Measurements from ENCODE around the gene LRRC3.
A peak's percentile ranks its signal among the peaks of the same experiment; 100 is the strongest.
"Not testable (repeated sequence)": the region's sequence is repeated elsewhere in the genome, so short reads cannot be mapped to it uniquely, and the experiment has no call there.

Gene LRRC3

GRCh38 chr21:44499631-44500030 lies 44.3 kb downstream of the LRRC3 start:
- Histone ChIP-seq H3K9me3 (ENCODE audit: control insufficient read depth, low read length) (no peaks in the 10 kb centered on the region), H3K18ac (ENCODE audit: low read depth in 1 of 2, low read length in 2 of 2) (no peak overlapping the region), H3K23ac (ENCODE audit: low read length in 2 of 2) (no peak overlapping the region), H3K27me3 (ENCODE audit: control insufficient read depth in 1 of 2, insufficient read depth in 1 of 2, low read length in 2 of 2) (peaks cover 25 to 39% of the 10 kb centered on the region in 2 experiments), H3K4me1 (ENCODE audit: control insufficient read depth, insufficient read depth, low read depth, low read length) (no peaks in the 10 kb centered on the region), H3K4me2 (ENCODE audit: low read length, poor library complexity, severe bottlenecking) (no peak overlapping the region), H2AK5ac (ENCODE audit: low read length, severe bottlenecking) (no peak overlapping the region), H2AFZ (ENCODE audit: low read depth, low read length) (no peak overlapping the region), H4K91ac (ENCODE audit: low read length) (no peak overlapping the region), H2BK5ac (ENCODE audit: low read depth, low read length, poor library complexity, severe bottlenecking) (no peak overlapping the region), H2BK15ac (ENCODE audit: low read depth, poor library complexity, severe bottlenecking) (no peak overlapping the region), H2BK12ac (ENCODE audit: low read length in 2 of 2) (no peak overlapping the region), H2BK120ac (ENCODE audit: low read depth, low read length) (no peak overlapping the region), H3K36me3 (ENCODE audit: control insufficient read depth in 1 of 2, insufficient read depth in 2 of 2, low read depth in 1 of 2, low read length in 2 of 2) (no peaks in the 10 kb centered on the region), H3K9ac (ENCODE audit: low read length) (no peak overlapping the region), H3K4ac (ENCODE audit: low read depth in 1 of 2, low read length in 2 of 2) (no peak overlapping the region), H3K27ac (ENCODE audit: low read length, poor library complexity, severe bottlenecking) (no peak overlapping the region), H4K8ac (ENCODE audit: low read length) (no peak overlapping the region), H3K79me1 (replicated peaks; ENCODE audit: low read length, poor library complexity, severe bottlenecking) (no peaks in the 10 kb centered on the region), H3K14ac (ENCODE audit: low read length in 2 of 2) (peak overlapping the region in 1 of 2 experiments; percentile 14), H3K4me3 (ENCODE audit: insufficient read depth in 1 of 2, low read depth in 1 of 2, low read length in 2 of 2) (no peak overlapping the region)
- 87% methylated on average over 23 of the region's 23 CpGs for WGBS
- DNase-seq, result no peak

GRCh38 chr21:44500111-44500510 lies 44.8 kb downstream of the LRRC3 start:
- H3K9ac ChIP-seq (ENCODE audit: low read length), result no peak overlapping the region
- no peak overlapping the region for H4K8ac ChIP-seq (ENCODE audit: low read length)
- no peak overlapping the region for H2BK5ac ChIP-seq (ENCODE audit: low read depth, low read length, poor library complexity, severe bottlenecking)
- H3K36me3 ChIP-seq (ENCODE audit: control insufficient read depth in 1 of 2, insufficient read depth in 2 of 2, low read depth in 1 of 2, low read length in 2 of 2), result no peaks in the 10 kb centered on the region
- no peak overlapping the region for H3K4me2 ChIP-seq (ENCODE audit: low read length, poor library complexity, severe bottlenecking)
- H3K9me3 ChIP-seq (ENCODE audit: control insufficient read depth, low read length), result no peaks in the 10 kb centered on the region
- H3K18ac ChIP-seq (ENCODE audit: low read depth in 1 of 2, low read length in 2 of 2), result no peak overlapping the region
- H3K4me3 ChIP-seq (ENCODE audit: insufficient read depth in 1 of 2, low read depth in 1 of 2, low read length in 2 of 2), result no peak overlapping the region
- no peak overlapping the region for H2AFZ ChIP-seq (ENCODE audit: low read depth, low read length)
- H2BK15ac ChIP-seq (ENCODE audit: low read depth, poor library complexity, severe bottlenecking), result no peak overlapping the region
- no peak overlapping the region for H4K91ac ChIP-seq (ENCODE audit: low read length)
- no peak overlapping the region for H3K14ac ChIP-seq (ENCODE audit: low read length in 2 of 2)
- H2BK120ac ChIP-seq (ENCODE audit: low read depth, low read length), result no peak overlapping the region
- H3K23ac ChIP-seq (ENCODE audit: low read length in 2 of 2), result no peak overlapping the region
- no peak overlapping the region for H3K4ac ChIP-seq (ENCODE audit: low read depth in 1 of 2, low read length in 2 of 2)
- peaks cover 24 to 39% of the 10 kb centered on the region in 2 experiments for H3K27me3 ChIP-seq (ENCODE audit: control insufficient read depth in 1 of 2, insufficient read depth in 1 of 2, low read length in 2 of 2)
- H3K4me1 ChIP-seq (ENCODE audit: control insufficient read depth, insufficient read depth, low read depth, low read length), result no peaks in the 10 kb centered on the region
- no peak overlapping the region for H2BK12ac ChIP-seq (ENCODE audit: low read length in 2 of 2)
- H3K79me1 ChIP-seq (replicated peaks; ENCODE audit: low read length, poor library complexity, severe bottlenecking), result no peaks in the 10 kb centered on the region
- WGBS, result 90% methylated on average over 15 of the region's 19 CpGs
- no peak for DNase-seq
- no peak overlapping the region for H2AK5ac ChIP-seq (ENCODE audit: low read length, severe bottlenecking)
- no peak overlapping the region for H3K27ac ChIP-seq (ENCODE audit: low read length, poor library complexity, severe bottlenecking)

- Histone ChIP-seq H3K79me1 (replicated peaks; ENCODE audit: low read length, poor library complexity, severe bottlenecking) (no peaks in the 10 kb centered on the region), H3K9me3 (ENCODE audit: control insufficient read depth, low read length) (no peaks in the 10 kb centered on the region), H3K23ac (ENCODE audit: low read length in 2 of 2) (no peak overlapping the region), H3K4me1 (ENCODE audit: control insufficient read depth, insufficient read depth, low read depth, low read length) (no peaks in the 10 kb centered on the region), H3K27ac (ENCODE audit: low read length, poor library complexity, severe bottlenecking) (no peak overlapping the region), H2BK15ac (ENCODE audit: low read depth, poor library complexity, severe bottlenecking) (no peak overlapping the region), H2AFZ (ENCODE audit: low read depth, low read length) (no peak overlapping the region), H3K4ac (ENCODE audit: low read depth in 1 of 2, low read length in 2 of 2) (no peak overlapping the region), H2BK5ac (ENCODE audit: low read depth, low read length, poor library complexity, severe bottlenecking) (no peak overlapping the region), H3K18ac (ENCODE audit: low read depth in 1 of 2, low read length in 2 of 2) (no peak overlapping the region), H3K4me3 (ENCODE audit: insufficient read depth in 1 of 2, low read depth in 1 of 2, low read length in 2 of 2) (no peak overlapping the region), H3K9ac (ENCODE audit: low read length) (no peak overlapping the region), H2AK5ac (ENCODE audit: low read length, severe bottlenecking) (no peak overlapping the region), H3K4me2 (ENCODE audit: low read length, poor library complexity, severe bottlenecking) (no peak overlapping the region), H4K91ac (ENCODE audit: low read length) (no peak overlapping the region), H2BK12ac (ENCODE audit: low read length in 2 of 2) (no peak overlapping the region), H3K27me3 (ENCODE audit: control insufficient read depth in 1 of 2, insufficient read depth in 1 of 2, low read length in 2 of 2) (peaks cover 27 to 32% of the 10 kb centered on the region in 2 experiments), H3K14ac (ENCODE audit: low read length in 2 of 2) (no peak overlapping the region), H2BK120ac (ENCODE audit: low read depth, low read length) (no peak overlapping the region), H4K8ac (ENCODE audit: low read length) (no peak overlapping the region), H3K36me3 (ENCODE audit: control insufficient read depth in 1 of 2, insufficient read depth in 2 of 2, low read depth in 1 of 2, low read length in 2 of 2) (no peaks in the 10 kb centered on the region)
- 89% methylated on average over 25 of the region's 27 CpGs for WGBS
- DNase-seq, result no peak
These were observed 47.1 kb downstream of the LRRC3 start for GRCh38 chr21:44502171-44502958.

GRCh38 chr21:44503006-44503889 lies 47.9 kb downstream of the LRRC3 start:
- H2BK5ac ChIP-seq (ENCODE audit: low read depth, low read length, poor library complexity, severe bottlenecking); H3K4me1 ChIP-seq (ENCODE audit: control insufficient read depth, insufficient read depth, low read depth, low read length); H4K91ac ChIP-seq (ENCODE audit: low read length); H2AK5ac ChIP-seq (ENCODE audit: low read length, severe bottlenecking); H2BK120ac ChIP-seq (ENCODE audit: low read depth, low read length); H2AFZ ChIP-seq (ENCODE audit: low read depth, low read length); H2BK15ac ChIP-seq (ENCODE audit: low read depth, poor library complexity, severe bottlenecking); H3K14ac ChIP-seq (ENCODE audit: low read length in 2 of 2); H3K4ac ChIP-seq (ENCODE audit: low read depth in 1 of 2, low read length in 2 of 2); H3K4me2 ChIP-seq (ENCODE audit: low read length, poor library complexity, severe bottlenecking); H3K36me3 ChIP-seq (ENCODE audit: control insufficient read depth in 1 of 2, insufficient read depth in 2 of 2, low read depth in 1 of 2, low read length in 2 of 2); H4K8ac ChIP-seq (ENCODE audit: low read length); H3K4me3 ChIP-seq (ENCODE audit: insufficient read depth in 1 of 2, low read depth in 1 of 2, low read length in 2 of 2); H3K9ac ChIP-seq (ENCODE audit: low read length); H3K18ac ChIP-seq (ENCODE audit: low read depth in 1 of 2, low read length in 2 of 2); DNase-seq; H3K9me3 ChIP-seq (ENCODE audit: control insufficient read depth, low read length); H2BK12ac ChIP-seq (ENCODE audit: low read length in 2 of 2); H3K79me1 ChIP-seq (replicated peaks; ENCODE audit: low read length, poor library complexity, severe bottlenecking); H3K27ac ChIP-seq (ENCODE audit: low read length, poor library complexity, severe bottlenecking); H3K23ac ChIP-seq (ENCODE audit: low read length in 2 of 2): not testable (repeated sequence)
- peaks cover 27 to 35% of the 10 kb centered on the region in 2 experiments for H3K27me3 ChIP-seq (ENCODE audit: control insufficient read depth in 1 of 2, insufficient read depth in 1 of 2, low read length in 2 of 2)
- WGBS, result 90% methylated on average over 43 of the region's 44 CpGs
